SIG-M5 treated with dmso at 0.1 percent for 504 hours (cell line): ENCODE measurements around the gene NLRP9.

ENCODE experiments used
- DNase-seq: peaks from one replicate; lab custom pipeline; 2025; ENCODE audit not compliant: unreplicated experiment; lab: John Stamatoyannopoulos, UW

NLRP9 gene

GRCh38 chr19:55704494-55705245 is 33.5 kb downstream of the NLRP9 start:
- DNase-seq: no peak

DNA sequence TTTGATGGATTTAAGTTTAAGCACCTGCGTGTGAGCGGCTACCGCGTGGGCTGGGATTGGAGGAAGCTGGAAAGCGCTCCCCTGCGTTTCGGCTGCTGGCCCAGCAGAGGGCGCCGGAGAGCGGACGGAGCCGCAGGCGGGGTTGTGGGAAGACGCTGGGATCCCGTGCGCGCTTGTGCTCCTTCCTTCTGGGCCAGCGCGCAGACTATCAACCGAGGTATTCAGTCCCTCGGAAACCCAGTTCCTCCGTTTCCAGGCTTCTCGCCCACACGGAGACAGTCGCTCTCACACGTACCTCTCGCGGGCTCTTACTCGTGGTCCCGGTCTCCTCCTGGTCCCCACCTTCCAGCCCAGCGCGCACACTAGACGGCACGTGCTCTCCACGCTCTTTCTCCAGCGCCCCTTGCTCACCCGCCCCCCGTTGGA is 34.4 kb downstream of the NLRP9 start:
- DNase-seq: no peak

DNA sequence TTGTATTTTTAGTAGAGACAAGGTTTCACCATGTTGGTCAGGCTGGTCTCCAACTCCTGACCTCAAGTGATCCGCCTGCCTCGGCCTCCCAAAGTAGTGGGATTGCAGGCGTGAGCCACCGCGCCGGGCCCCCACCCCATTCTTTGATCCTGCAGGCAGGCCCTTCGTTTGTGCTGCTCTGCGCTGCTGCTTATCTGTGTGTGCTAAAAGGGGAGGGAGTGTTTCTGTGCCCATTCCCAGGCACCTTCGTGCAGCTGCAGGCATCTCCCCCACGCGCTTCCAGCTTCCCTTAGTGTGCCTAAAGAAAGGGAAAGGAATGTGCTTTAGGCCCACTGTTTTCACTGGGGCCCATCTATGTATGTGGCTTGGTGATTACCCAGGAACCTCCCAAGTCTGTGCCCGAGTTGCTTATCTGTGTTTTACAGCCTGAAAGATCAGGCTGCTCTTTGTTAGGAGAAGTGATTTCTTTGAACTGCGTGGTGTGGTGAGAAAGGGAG is 36.0 kb downstream of the NLRP9 start:
- no peak for DNase-seq

- no peak for DNase-seq
Observed at GRCh38 chr19:55700813-55701212, 37.4 kb downstream of the NLRP9 start.

DNA sequence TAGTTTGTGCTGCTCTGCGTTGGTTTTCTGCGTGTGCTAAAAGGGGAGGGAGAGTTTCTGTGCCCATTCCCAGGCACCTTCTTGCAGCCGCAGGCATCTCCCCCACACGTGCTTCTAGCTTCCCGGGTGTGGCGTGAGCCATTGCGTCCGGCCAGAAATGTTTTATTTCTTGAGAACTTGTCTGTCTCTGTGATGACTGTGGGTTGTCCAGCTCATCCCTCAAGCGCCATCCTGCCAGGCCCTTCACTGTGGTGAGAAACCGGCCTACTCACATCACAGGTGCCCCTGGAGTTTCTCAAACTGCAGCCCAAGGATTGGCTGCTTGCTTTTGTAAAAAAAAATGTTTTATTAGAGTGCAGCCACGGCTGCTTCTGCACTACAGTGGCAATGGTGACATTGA is 39.0 kb downstream of the NLRP9 start:
- DNase-seq: no peak

- DNase-seq: no peak
Observed at GRCh38 chr19:55698256-55698655, 39.9 kb downstream of the NLRP9 start.

- no peak for DNase-seq
Observed at GRCh38 chr19:55697698-55698097, 40.5 kb downstream of the NLRP9 start.

DNA sequence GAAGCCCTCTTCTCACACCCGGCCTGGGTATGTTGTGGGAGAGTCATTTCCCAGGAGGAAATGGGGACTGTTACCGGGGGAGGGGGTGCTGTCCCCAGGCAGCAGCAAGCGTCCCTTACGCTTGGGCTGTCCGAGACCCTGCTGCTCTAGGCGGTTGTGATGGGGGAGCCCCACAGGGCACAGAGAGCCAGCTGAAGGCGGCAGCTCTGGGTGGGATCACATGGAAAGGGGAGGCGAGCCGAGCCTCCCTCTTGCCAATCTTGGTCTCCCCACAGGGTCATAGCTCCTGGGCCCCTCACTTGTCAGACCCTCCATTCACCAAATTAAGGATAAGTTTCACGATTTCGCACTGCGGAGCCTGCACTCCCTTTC is 41.1 kb downstream of the NLRP9 start:
- DNase-seq: no peak

DNA sequence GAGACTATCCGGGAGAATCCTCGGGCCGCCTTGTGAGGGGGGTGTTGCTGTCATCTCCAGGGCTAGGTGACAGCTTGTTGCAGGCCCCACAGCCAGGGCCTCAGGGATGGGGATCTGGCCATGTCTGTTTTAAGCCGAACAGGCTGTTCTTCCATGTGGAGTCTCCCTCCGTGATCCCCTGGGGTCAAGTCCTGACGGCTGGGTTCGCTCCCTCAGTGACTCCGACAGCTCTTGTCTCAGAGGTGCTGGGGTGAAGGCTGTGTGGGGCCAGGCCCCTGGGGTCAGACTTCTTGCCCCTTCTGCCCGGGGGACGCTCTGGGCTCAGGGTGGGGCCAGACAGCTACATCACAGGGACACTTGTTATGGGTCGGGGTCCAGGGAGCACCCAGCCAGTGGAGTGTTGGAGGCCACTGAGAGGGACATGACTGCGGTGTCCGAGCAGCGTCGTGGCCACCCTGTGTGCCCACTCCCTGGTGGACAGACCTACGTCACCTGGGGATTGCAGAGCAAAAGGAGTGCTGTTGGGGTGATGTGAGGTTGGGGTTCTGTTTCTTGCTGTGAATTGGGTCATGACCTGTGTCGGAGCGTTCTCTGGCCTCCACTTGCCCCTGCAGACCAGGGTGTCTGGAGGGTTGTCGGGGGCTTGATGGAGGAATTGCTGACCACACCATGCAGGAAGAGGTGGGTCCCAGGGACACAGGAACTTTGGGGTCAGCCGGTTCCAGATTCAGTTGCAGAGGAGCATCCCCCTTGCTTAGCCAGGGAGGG is 41.7 kb downstream of the NLRP9 start:
- no peak for DNase-seq

GRCh38 chr19:55695511-55696290 is 42.5 kb downstream of the NLRP9 start:
- no peak for DNase-seq

DNA sequence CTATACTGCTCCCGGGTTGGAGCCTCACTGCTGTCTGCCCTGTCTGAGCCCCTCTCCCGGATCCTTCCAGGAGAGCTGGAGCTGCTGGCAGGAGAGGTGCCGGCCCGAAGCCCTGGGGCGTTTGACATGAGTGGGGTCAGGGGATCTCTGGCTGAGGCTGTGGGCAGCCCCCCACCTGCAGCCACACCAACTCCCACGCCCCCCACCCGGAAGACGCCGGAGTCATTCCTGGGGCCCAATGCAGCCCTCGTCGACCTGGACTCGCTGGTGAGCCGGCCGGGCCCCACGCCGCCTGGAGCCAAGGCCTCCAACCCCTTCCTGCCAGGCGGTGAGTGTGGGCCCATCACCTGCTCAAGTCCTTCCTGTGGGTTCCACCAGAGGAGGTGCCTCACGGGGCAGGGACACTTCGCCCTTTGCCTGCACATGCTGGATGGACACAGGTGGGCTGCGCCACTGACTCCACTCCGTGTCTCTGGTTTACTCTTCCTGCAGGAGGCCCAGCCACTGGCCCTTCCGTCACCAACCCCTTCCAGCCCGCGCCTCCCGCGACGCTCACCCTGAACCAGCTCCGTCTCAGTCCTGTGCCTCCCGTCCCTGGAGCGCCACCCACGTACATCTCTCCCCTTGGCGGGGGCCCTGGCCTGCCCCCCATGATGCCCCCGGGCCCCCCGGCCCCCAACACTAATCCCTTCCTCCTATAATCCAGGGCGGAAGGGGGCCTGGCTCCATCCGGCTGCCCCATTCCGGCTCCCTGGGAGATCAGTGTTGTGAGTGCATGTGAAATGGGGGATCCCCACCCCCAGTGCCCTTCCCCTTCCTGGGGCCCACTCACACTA is 43.3 kb downstream of the NLRP9 start:
- no peak for DNase-seq

DNA sequence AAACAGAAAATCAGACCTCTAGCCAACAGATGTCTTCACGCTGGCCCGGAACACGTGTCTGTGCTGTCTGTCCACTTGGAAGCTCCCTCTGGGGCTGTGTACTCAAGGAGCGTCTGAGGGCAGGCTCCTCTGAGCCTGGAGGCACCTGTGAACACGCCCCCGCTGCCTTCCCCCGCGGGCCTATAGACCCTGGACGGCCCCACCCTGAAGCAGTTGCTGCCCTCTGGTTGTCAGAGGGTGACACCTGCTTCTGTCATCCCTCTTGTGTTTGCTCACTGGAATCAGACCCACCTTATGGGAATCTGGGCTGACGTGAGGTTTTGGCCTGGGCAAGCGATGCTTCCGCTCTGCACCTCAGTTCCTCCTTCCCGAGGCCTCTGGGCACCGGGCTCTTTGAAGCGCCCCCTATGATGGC is 44.0 kb downstream of the NLRP9 start:
- DNase-seq: no peak

DNA sequence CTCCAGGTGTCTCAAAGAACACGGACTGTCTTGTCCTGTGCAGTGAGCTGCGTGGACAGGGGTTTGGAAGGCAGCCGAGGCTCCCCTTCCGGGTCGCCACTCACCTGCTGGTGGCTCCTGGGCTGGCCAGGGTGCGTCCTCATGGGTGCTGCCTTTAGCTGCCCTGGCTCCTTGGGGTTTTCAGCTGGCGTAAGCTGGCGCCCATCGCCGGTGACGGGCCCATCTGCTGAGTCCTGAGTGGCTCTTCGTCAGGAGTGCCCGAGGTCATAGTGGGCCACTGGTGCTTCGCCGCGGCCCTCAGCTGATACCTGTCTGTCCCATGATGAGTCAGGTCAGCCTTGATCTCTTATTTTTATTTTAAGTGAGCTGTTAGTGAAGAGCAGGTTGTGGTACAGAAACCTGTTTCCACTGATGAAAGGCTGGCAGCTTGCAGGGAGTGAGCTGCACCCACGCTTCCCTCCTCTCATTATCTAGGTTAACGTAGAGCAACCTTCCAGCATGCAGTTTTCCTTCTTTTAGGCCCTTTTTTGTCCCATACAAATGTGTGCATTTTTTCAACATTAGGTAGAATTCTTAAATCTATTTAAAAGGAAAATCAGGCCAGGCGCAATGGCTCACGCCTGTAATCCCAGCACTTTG is 44.7 kb downstream of the NLRP9 start:
- DNase-seq: no peak

GRCh38 chr19:55692681-55693081 is 45.5 kb downstream of the NLRP9 start:
- no peak for DNase-seq

- no peak for DNase-seq
Observed at GRCh38 chr19:55691561-55692481, 46.4 kb downstream of the NLRP9 start.

GRCh38 chr19:55690769-55691545 is 47.2 kb downstream of the NLRP9 start:
- no peak for DNase-seq

GRCh38 chr19:55690109-55690768 is 48.0 kb downstream of the NLRP9 start:
- DNase-seq: no peak
